ENCODE data around the gene BMP6. TPM values are rescaled to one million over a fixed set of nuclear protein-coding genes. Genes with fewer than 3 reads are reported as not detected.
A peak's percentile ranks its signal among the peaks of the same experiment; 100 is the strongest.

BMP6 gene
- total and polyA plus RNA-seq, 2 donors (not counting 3 experiments of a cell fraction or from before 2014, with no cell fraction given) = 221 to 276 TPM

GRCh38 chr6:7823552-7823951 lies 97.7 kb downstream of the BMP6 start:
- Histone ChIP-seq H3K9ac (replicated peaks; ENCODE audit: extremely low read depth, insufficient read depth, low read length) (no peak overlapping the region), H3K9me3 (replicated peaks; ENCODE audit: control insufficient read depth, insufficient read depth, low read length) (no peaks in the 10 kb centered on the region), H3K9me1 (replicated peaks; ENCODE audit: control insufficient read depth, extremely low read depth, insufficient read depth, low read length) (no peaks in the 10 kb centered on the region), H3K36me3 (ENCODE audit: control insufficient read depth in 2 of 2, extremely low read depth in 1 of 2, insufficient read depth in 2 of 2, low read length in 2 of 2) (peaks cover 23% of the 10 kb centered on the region in 2 experiments), H3K79me2 (ENCODE audit: control insufficient read depth, insufficient read depth, low read length) (peaks cover 90% of the 10 kb centered on the region), H4K20me1 (replicated peaks; ENCODE audit: control insufficient read depth, extremely low read depth, insufficient read depth, low read length) (peaks cover 19% of the 10 kb centered on the region), H3K4me3 (replicated peaks in 1 of 3; ENCODE audit: insufficient read depth in 1 of 3, low read depth in 1 of 3, low read length in 3 of 3) (no peak overlapping the region), H3K4me2 (ENCODE audit: insufficient read depth, low read length) (no peak overlapping the region), H3K27me3 (ENCODE audit: control insufficient read depth in 2 of 2, insufficient read depth in 2 of 2, low read length in 2 of 2) (no peaks in the 10 kb centered on the region), H2AFZ (ENCODE audit: low read depth, low read length) (no peak overlapping the region), H3K27ac (ENCODE audit: insufficient read depth, low read depth, low read length) (no peak overlapping the region), H3K4me1 (ENCODE audit: control insufficient read depth, extremely low read depth, insufficient read depth, low read length) (peaks cover 59% of the 10 kb centered on the region)
- dilution Hi-C loops (cut with MboI; ENCODE audit: extremely low pct_ligation_motif_present, low sequenced_read_pairs) = no loop called here
- no TSS peak for BruUV-seq (replicated peaks)
- CTCF ChIA-PET = interaction anchor here (1.4 kb wide), 1 partner anchor 9 kb away, joined by 3 read pairs; no protein-coding TSS in a partner anchor
- FAIRE-seq = no peak
- TF ChIP-seq POLR2A (IDR thresholded peaks at IDR 0.05; ENCODE audit: low read depth, low read length) = peak; percentile 20
- TF ChIP-seq EZH2 (IDR thresholded peaks at IDR 0.05; ENCODE audit: borderline replicate concordance, low read depth, low read length, severe bottlenecking) = no peak
- DNase-seq (ENCODE audit: low read depth, low spot score) = no peak
- intact Hi-C loops (cut with micrococcal nuclease) = no loop called here
- POLR2A ChIA-PET = no interaction called here

DNA sequence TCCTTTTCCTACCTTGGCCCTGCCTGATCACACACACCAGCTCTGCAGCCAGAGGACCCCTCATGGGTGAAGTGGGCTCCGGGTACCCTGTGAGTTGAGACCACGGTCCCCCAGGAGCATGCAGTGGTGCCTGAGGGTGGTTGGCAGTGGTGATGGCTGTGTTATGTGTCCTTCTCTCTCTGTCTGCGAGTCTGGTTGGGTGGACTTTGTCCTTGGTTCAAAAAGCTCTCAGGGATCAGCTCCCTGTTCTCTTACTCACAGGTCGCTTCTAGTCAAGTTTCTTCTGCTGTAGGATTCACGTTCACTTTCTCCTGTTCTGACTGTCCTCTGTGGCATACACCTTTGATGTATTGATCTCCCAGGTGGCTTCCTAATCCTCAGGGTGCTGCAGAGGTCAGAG lies 100.1 kb downstream of the BMP6 start:
- H3K9me1 ChIP-seq (replicated peaks; ENCODE audit: control insufficient read depth, extremely low read depth, insufficient read depth, low read length) = no peaks in the 10 kb centered on the region
- CTCF ChIA-PET = interaction anchor here (1.4 kb wide), 1 partner anchor 19 kb away, joined by 3 read pairs; no protein-coding TSS in a partner anchor
- peaks cover 17 to 29% of the 10 kb centered on the region in 2 experiments for H3K36me3 ChIP-seq (ENCODE audit: control insufficient read depth in 2 of 2, extremely low read depth in 1 of 2, insufficient read depth in 2 of 2, low read length in 2 of 2)
- H3K27ac ChIP-seq (ENCODE audit: insufficient read depth, low read depth, low read length) = peak overlapping the region; percentile 74
- DNase-seq (ENCODE audit: low read depth, low spot score) = no peak
- H3K79me2 ChIP-seq (ENCODE audit: control insufficient read depth, insufficient read depth, low read length) = peaks cover 90% of the 10 kb centered on the region
- H3K27me3 ChIP-seq (ENCODE audit: control insufficient read depth in 2 of 2, insufficient read depth in 2 of 2, low read length in 2 of 2) = no peaks in the 10 kb centered on the region
- H3K9me3 ChIP-seq (replicated peaks; ENCODE audit: control insufficient read depth, insufficient read depth, low read length) = no peaks in the 10 kb centered on the region
- dilution Hi-C loops (cut with MboI; ENCODE audit: extremely low pct_ligation_motif_present, low sequenced_read_pairs) = no loop called here
- no TSS peak for BruUV-seq (replicated peaks)
- POLR2A ChIA-PET = interaction anchor here (0.6 kb wide), 1 partner anchor 10 kb away, joined by 3 read pairs; no protein-coding TSS in a partner anchor
- no peak for TF ChIP-seq GATA2 (IDR thresholded peaks at IDR 0.05; ENCODE audit: insufficient read depth, insufficient read length, low read depth, low read length)
- TF ChIP-seq POLR2A (IDR thresholded peaks at IDR 0.05; ENCODE audit: low read depth, low read length) = no peak
- no peak for TF ChIP-seq POLR2AphosphoS5 (IDR thresholded peaks at IDR 0.05; ENCODE audit: insufficient read depth, low read depth, low read length)
- no peak for TF ChIP-seq MYC (IDR thresholded peaks at IDR 0.05; ENCODE audit: low read depth, low read length)
- no peak for TF ChIP-seq EZH2 (IDR thresholded peaks at IDR 0.05; ENCODE audit: borderline replicate concordance, low read depth, low read length, severe bottlenecking)
- TF ChIP-seq MAX (IDR thresholded peaks at IDR 0.05; ENCODE audit: insufficient read depth, insufficient read length) = no peak
- no peak for TF ChIP-seq CTCF (IDR thresholded peaks at IDR 0.05; ENCODE audit: extremely low read depth in 1 of 2, insufficient read depth in 1 of 2, low read depth in 1 of 2, low read length in 2 of 2)
- TF ChIP-seq JUN (IDR thresholded peaks at IDR 0.05; ENCODE audit: borderline replicate concordance, insufficient read depth, insufficient read length, low read depth) = no peak
- no peak for TF ChIP-seq FOS (IDR thresholded peaks at IDR 0.05; ENCODE audit: borderline replicate concordance, insufficient read depth, low read length)
- no peak for FAIRE-seq
- peaks cover 15% of the 10 kb centered on the region for H4K20me1 ChIP-seq (replicated peaks; ENCODE audit: control insufficient read depth, extremely low read depth, insufficient read depth, low read length)
- intact Hi-C loops (cut with micrococcal nuclease) = loop anchor here (2.0 kb wide), 1 partner anchor 101 kb away; no protein-coding TSS in a partner anchor
- H3K4me3 ChIP-seq (replicated peaks in 1 of 3; ENCODE audit: insufficient read depth in 1 of 3, low read depth in 1 of 3, low read length in 3 of 3) = no peak overlapping the region
- no peak overlapping the region for H3K9ac ChIP-seq (replicated peaks; ENCODE audit: extremely low read depth, insufficient read depth, low read length)
- H3K4me1 ChIP-seq (ENCODE audit: control insufficient read depth, extremely low read depth, insufficient read depth, low read length) = peaks cover 52% of the 10 kb centered on the region
- H2AFZ ChIP-seq (ENCODE audit: low read depth, low read length) = no peak overlapping the region
- peak overlapping the region; percentile 44 for H3K4me2 ChIP-seq (ENCODE audit: insufficient read depth, low read length)

Measured in endothelial cell of umbilical vein (primary cell).